ENCODE results near the gene UBAC1.

GRCh38 chr9:135976531-135976930, 15.4 kb upstream of the UBAC1 start:
- no peak for TF ChIP-seq CTCF (IDR thresholded peaks at IDR 0.05)
- TF ChIP-seq POLR2AphosphoS5 (IDR thresholded peaks at IDR 0.05; ENCODE audit: insufficient read depth in 1 of 2, low read depth in 1 of 2) = no peak

Measured in vagina (tissue), 2 donors.